Breast epithelium (tissue), 3 donors: ENCODE data around the gene CPPED1.

Experiments
- CTCF ChIP-seq, 3 donors: fragments of 450-650 bp; IDR thresholded peaks; one replicate each; pipeline ENCODE4 v1.5.1; 2016 to 2017; ENCODE audit warnings: antibody characterized with exemption in 3 of 3, mild to moderate bottlenecking in 3 of 3, moderate library complexity in 3 of 3
- POLR2A ChIP-seq: fragments of 450-650 bp; IDR thresholded peaks from one replicate; pipeline ENCODE4 v1.6.1; 2016; ENCODE audit warnings: antibody characterized with exemption, mild to moderate bottlenecking, moderate library complexity
- POLR2AphosphoS5 ChIP-seq, 3 donors: sonication (generic); formaldehyde crosslinking; IDR thresholded peaks; one replicate each; pipeline ENCODE4 v1.6.1; 2017; ENCODE audit warnings: antibody characterized with exemption in 3 of 3

DNA sequence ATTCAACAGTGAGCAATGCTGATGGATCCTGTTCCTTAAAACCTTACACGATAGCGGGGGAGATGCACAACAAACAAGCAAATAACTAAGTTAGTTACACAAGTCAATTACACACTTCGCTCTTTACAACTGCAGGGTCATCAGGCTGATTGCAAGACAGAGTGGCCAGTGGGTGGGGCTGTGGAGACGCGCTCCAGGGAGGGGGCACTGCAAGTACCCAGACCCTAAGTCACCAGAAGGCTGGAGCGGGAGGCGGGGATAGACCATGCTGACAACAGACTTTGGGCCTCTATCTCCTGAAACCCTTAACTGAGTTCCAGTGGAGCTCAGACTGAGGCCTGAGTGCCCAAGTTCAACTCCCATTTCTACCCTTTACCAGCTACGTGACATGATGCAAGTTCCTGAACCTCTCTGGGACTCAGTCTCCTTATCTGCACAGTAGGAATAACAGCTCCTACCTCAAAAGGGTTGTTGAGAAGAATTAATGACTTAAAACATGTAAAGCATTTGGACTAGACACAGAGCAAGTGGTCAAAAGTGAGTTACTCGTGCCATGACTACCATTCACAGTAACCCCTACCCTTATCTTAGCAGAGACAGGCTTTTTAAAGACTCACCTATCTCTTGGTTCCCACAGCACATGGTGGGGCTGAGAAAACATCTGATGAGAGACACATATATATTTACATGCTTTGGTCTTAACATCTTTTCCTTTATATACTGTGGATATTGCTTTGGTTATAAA lies 10.4 kb downstream of the CPPED1 start:
- TF ChIP-seq CTCF (IDR thresholded peaks at IDR 0.05) = no peak
- no peak for TF ChIP-seq POLR2A
- TF ChIP-seq POLR2AphosphoS5 (IDR thresholded peaks at IDR 0.05) = no peak
